ENCODE measurements around the gene CCDC85B.

CCDC85B gene

GRCh38 chr11:65867284-65868071 is 23.0 kb upstream of the CCDC85B start:
- TF ChIP-seq CTCF (IDR thresholded peaks at IDR 0.05; ENCODE audit: control extremely low read depth, extremely low read depth, low read depth, missing control alignments): no peak
- no peak for DNase-seq (ENCODE audit: extremely low spot score)
- ChIA-PET CTCF (interaction anchor here (7.1 to 17.2 kb wide), 2 partner anchors 7 to 18 kb away, joined by 133 to 535 read pairs; partner anchors contain the start of genes CCDC85B, CFL1, CTSW and FIBP), POLR2A (interaction anchor here (0.7 to 1.6 kb wide), 4 partner anchors 8 to 17 kb away, joined by 3 to 5 read pairs (median 4); partner anchors contain the start of genes CFL1 and MUS81)

DNA sequence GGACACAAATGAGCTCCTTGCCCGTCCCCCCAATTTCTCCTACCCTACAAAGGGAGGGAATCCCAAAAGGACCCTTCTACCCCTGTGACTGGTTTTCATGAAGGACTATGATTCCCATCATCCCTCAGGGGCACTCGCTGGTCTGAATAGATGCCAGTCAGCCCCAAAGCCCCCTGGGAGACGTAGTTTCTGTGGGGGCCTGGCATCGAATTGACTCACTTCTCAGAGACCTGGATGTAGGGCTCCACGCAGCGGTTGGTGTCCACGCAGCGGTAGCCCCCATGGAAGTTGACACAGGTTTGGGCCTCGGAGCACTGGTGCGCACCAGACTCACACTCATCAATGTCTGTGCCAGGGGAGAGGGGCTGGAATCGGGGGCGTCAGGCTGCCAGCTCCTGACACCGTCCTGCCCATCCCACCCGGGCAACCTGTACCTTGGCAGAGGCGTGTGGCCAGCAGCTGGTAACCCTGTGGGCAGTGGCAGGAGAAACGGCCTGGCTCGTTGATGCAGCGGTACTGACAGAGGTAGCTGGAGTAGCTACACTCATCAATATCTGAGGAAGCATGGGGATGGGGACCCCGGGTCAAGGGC is 22.3 kb upstream of the CCDC85B start:
- ChIA-PET CTCF (interaction anchor here (1.1 to 17.2 kb wide), 3 partner anchors 7 to 17 kb away, joined by 3 to 535 read pairs (median 133); partner anchors contain the start of genes CCDC85B, CFL1, CTSW and FIBP), POLR2A (interaction anchor here (1.2 to 1.6 kb wide), 2 partner anchors 8 to 10 kb away, joined by 4 to 5 read pairs; partner anchors contain the start of genes CFL1 and MUS81)
- DNase-seq (ENCODE audit: extremely low spot score): no peak
- no peak for TF ChIP-seq CTCF (IDR thresholded peaks at IDR 0.05; ENCODE audit: control extremely low read depth, extremely low read depth, low read depth, missing control alignments)

DNA sequence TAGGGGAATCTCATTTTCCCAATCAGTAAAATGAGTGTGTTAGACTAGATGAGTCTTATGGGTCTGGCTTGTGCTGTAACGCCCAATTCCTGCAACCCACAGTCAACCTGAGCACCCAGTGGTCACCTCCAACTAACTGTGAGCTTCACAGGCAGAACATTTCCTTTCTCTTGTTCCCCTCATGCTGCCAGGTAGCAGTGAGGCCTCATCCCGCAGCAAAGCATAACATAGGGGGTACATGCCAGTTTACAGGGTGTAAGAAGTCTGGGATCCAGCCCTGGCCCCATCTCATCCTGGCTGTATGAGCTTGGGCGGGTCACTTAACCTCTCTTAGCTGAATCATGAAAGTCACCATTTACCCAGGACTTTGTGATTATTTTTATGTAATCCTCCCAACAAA is 21.6 kb upstream of the CCDC85B start:
- CTCF ChIA-PET: interaction anchor here (1.1 to 17.2 kb wide), 3 partner anchors 8 to 18 kb away, joined by 3 to 535 read pairs (median 133); partner anchors contain the start of genes CCDC85B, CFL1, CTSW and FIBP
- no peak for DNase-seq (ENCODE audit: extremely low spot score)
- POLR2A ChIA-PET: interaction anchor here (1.0 to 1.6 kb wide), 4 partner anchors 9 to 22 kb away, joined by 3 to 5 read pairs (median 4); partner anchors contain the start of genes CCDC85B, CFL1 and MUS81
- TF ChIP-seq CTCF (IDR thresholded peaks at IDR 0.05; ENCODE audit: control extremely low read depth, extremely low read depth, low read depth, missing control alignments): no peak

DNA sequence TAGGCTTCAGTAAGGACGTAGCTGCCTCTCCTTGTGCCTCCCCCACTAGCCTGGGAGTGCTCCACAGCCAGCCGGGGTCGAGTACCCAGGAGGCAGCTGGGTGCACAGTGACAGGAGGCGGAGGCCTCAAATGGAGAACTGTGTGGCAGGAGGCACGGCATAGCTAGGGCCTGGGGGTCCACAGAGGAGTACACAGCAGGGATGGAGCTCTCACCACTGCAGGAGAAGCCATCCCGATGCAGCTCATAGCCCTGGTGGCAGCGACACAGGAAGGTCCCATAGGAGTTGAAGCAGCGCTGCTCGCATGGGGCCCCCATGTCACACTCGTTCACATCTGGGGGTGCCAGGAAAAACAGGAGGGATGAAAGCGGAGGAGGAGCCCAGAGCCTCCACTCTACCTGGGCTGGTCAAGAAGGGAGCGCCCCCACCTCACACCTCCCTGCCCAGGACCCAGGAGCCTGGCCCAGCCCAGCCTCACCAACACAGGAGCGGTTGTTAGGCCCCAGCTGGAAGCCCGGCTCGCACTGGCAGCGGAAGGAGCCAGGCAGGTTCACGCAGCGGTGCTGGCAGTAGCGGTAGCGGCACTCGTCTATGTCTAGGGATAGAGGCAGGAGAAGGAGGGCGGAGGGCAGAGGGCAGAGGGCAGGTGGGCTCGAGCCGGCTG is 20.7 kb upstream of the CCDC85B start:
- no peak for DNase-seq (ENCODE audit: extremely low spot score)
- ChIA-PET CTCF (interaction anchor here (0.6 to 17.2 kb wide), 3 partner anchors 9 to 37 kb away, joined by 3 to 535 read pairs (median 133); partner anchors contain the start of genes CCDC85B, CFL1, CTSW and FIBP), POLR2A (interaction anchor here (1.0 to 1.5 kb wide), 2 partner anchors 10 to 21 kb away, joined by 3 to 5 read pairs; partner anchors contain the start of genes CCDC85B and MUS81)
- no peak for TF ChIP-seq CTCF (IDR thresholded peaks at IDR 0.05; ENCODE audit: control extremely low read depth, extremely low read depth, low read depth, missing control alignments)

DNA sequence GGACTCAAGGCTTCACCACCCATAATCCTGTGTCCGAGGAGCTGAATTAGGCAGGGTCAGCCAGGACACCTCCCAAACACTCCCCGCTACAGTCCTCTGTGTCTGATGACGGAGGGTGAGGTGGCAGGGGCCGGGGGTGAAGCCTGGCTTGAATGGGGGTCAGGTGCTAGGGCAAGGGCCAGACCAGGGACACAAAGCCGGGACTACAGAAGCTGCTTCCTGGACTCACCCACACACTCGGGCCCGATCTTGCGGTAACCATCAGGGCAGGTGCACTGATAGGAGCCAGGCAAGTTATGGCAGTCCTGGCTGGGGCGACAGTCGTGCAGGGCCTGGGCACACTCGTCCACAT is 20.2 kb upstream of the CCDC85B start:
- CTCF ChIA-PET: interaction anchor here (0.6 to 17.2 kb wide), 3 partner anchors 10 to 37 kb away, joined by 3 to 535 read pairs (median 133); partner anchors contain the start of genes CCDC85B, CFL1, CTSW and FIBP
- POLR2A ChIA-PET: interaction anchor here (1.0 to 1.7 kb wide), 3 partner anchors 11 to 12 kb away, joined by 3 to 7 read pairs (median 5); partner anchors contain the start of genes CFL1 and MUS81

More for the DNA sequence above, 20.2 kb upstream of the CCDC85B start:
- TF ChIP-seq CTCF (IDR thresholded peaks at IDR 0.05; ENCODE audit: control extremely low read depth, extremely low read depth, low read depth, missing control alignments): no peak
- DNase-seq (ENCODE audit: extremely low spot score): no peak
